Measurements from ENCODE around the gene PTPRN2. TPM values are rescaled to one million over a fixed set of nuclear protein-coding genes. Genes with fewer than 3 reads are reported as not detected.
"Not testable (repeated sequence)": the region's sequence is repeated elsewhere in the genome, so short reads cannot be mapped to it uniquely, and the experiment has no call there.

PTPRN2 gene
- polyA plus RNA-seq, 4 donors = 7.4 to 9.6 (median 8.8) TPM

DNA sequence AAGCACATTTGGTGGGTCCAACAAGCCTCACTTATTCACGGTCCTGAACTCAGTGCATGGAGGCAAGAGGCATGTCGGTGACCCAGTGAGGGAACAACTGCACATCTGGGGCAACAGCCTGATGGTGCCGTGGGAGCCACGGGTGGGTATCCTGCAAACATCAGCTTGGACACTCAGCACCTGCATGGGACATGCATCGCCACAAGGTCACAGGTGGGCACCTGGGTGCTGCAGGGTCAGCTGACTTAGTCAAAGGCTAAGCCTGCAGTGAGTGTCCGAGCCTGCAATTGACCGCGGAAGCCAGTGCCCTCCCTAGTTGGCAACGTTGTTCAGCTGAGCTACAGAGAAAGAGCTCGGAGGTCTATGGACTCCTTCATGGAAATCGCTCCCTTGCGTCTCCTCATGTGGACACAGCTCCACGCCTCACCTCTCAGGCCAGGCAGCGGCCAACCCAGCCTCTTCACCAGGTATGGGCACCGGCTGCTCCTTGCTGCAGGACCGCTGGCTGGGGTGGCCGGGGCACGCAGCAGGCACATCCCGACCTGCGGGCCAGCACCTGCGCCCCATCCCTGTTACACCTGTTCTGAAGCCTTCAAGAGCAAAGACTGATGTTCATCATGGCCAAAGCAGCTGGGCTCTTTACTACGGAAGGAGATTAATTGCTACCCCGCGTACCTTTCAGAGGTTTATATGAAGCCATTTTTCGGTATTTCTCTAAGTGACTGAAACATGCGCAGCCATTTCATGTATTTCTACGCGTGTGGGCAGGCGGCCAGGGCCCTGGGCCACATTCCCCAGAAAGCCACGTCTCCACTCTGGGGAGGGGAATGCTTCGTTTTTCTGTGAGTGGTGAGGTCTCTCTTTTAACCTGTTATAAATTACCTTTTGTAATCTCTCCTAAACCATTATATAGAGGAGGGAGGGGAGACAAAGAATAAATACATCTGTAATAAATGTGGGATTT lies 870.1 kb downstream of the PTPRN2 start:
- DNase-seq (ENCODE audit: low read depth in 4 of 4, low spot score in 3 of 4) = no peak

- DNase-seq (ENCODE audit: low read depth in 4 of 4, low spot score in 3 of 4) = no peak
Observed at GRCh38 chr7:157715938-157716280, 871.7 kb downstream of the PTPRN2 start.

DNA sequence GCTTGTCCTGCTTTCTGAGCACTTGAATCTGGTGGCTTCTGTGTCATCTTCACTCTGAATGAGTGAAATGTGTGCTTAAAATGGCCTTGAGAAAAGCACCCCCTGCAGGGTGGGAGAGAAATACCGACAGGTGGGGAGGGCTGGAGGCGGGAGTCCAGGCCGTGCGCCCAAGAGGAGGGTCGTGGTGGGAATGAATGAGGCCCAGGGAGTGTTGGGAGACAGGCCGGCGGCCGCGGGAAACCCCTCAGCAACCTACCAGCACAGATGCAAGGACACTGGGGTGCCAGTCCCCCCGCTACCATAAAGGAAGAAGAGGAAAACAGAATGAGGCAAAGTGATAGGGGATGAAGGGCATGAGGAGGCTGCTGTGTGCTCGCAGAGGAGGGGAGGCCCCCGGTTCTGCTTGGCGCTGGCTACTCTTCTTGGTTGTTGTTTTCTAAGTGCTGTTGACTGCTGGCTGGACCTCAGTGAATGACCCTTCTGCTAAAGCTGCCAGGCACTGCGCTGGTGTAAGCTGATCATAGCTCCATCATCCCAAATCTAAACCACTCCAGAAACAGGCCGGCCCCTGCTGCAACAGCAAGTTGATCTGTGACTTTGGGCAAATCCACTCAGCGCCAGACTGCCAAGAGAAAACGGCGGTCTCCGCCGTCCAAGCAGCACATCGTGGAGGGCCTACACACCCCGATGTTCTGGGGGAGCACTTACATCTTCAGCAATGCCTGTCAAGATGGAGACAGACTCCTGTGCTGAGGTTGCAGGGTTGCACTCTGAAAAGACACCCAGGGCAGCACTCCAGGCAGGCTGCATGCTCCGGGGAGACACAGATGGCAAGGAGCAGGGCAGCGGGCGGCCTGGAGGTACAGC lies 872.3 kb downstream of the PTPRN2 start:
- DNase-seq (ENCODE audit: low read depth in 4 of 4, low spot score in 3 of 4) = no peak

DNA sequence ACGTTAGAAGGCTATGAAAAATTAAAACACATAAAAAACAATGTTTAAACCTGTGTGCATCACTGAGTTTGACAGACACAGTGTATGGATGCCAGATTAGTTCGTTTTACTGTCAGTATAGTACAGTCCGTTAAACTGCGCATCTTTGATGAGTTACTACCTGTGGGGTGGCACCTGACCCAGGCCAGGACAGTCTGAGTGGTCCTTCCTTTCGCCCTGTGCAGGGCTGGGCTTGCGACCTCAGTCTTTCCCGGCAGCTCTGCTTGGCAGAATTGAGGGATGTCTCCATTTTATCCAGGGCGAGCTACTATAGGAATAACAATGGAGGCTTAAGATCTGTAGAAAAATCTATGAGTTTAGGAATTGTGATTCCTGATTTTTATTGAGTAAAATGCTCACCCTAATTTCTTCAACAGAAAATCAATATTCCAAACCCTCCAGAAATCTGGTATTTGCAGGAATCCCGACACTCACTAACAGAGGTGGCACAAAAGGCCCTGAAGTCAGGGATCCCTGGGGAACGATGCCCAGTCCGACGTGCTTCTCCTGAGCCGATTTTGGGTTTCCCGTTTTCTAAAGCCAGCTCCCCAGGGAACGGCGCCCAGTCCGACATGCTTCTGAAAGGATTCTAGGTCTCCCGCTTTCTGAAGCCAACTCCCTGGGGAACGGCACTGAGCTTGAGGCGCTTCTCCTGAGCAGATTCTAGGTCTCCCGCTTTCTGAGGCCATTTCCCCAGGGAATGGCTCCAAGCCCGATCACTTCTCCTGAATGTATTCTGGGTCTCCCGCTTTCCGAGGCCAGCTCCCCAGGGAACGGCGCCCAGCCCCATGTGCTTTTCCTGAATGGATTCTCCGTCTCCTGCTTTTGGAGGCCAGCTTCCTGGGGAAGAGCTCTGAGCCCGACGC lies 873.2 kb downstream of the PTPRN2 start:
- no peak for DNase-seq (ENCODE audit: low read depth in 4 of 4, low spot score in 3 of 4)

- no peak for DNase-seq (ENCODE audit: low read depth in 4 of 4, low spot score in 3 of 4)
Observed at GRCh38 chr7:157713591-157713990, 874.0 kb downstream of the PTPRN2 start.

DNA sequence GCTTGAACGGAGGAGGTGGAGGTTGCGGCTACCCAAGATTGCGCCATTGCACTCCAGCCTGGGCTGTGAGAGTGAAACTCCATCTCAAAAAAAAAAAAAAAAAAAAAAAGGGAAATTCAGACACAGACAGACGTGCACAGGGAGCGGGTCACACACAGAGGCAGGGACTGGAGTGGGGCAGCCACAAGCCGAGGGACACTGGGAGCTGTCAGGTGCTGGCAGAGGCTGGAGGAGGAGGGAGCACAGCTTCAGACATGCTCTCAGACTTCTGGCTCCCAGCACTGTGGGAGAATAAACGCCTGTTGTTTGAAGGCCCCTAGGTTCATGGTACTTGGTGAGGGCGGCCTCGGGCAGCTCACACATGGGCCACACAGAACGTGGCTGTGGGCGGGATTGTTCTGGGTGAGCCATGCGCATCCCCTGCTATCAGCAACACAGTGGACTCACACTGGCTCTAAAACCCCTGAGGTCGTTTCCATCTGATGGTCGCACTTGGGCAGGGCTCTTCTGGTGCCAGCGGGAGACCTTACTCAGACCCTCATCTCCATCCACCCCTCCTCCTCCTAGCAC lies 874.9 kb downstream of the PTPRN2 start:
- no peak for DNase-seq (ENCODE audit: low read depth in 4 of 4, low spot score in 3 of 4)

GRCh38 chr7:157711353-157711888 lies 876.2 kb downstream of the PTPRN2 start:
- no peak for DNase-seq (ENCODE audit: low read depth in 4 of 4, low spot score in 3 of 4)

DNA sequence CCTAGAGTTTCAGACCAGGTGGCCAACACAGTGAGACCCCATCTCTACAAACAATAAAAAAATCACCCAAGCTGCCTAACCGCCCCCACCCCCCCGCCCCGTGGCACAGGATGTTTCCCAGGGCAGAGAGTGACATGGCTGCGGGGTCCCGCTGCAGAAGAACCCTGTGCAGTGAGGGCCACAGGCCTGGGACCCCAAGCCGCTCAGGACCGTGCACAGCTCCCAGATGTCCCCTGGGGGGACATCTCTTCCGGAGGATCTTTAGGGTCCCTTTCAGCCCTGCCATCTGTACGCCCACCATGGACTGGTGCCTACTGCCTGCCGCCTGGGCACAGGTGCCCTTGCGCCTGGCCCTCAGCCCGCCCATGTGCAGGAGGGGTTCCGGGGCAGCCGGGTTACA lies 877.2 kb downstream of the PTPRN2 start:
- no peak for DNase-seq (ENCODE audit: low read depth in 4 of 4, low spot score in 3 of 4)

DNA sequence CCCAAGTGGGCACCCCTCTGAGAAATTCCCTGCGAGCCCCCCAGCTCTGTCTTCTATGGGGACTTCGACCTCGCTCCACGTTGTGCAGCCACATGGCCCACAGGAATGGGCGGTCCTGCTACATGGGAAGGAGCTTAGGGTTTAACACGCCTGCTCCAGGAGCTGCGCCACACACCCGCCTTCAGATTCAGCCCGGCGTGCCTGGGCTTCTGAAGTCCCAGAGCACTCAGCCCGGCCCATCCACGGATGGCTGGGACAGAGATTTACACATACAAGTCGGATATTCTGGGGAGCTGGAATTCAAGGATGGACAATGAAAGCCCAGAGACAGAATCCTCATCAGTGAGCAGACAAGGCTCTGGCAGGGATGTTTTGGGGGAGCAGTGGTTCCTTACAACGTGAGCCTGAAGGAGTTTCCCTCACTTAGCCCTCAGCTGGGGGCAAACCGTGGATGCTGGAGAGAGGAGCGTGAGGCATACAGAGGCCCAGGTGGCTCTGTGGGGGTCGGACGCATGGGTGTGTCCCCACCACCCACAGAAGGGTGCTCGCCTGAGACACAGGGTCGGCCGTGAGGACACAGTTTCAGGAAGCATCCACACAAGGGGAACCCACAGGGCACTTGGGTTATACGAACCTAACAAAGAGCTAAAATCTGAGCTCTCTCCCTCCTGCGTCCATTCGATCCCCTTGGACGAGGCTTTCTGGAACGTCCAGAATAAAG lies 877.9 kb downstream of the PTPRN2 start:
- no peak for DNase-seq (ENCODE audit: low read depth in 4 of 4, low spot score in 3 of 4)

DNA sequence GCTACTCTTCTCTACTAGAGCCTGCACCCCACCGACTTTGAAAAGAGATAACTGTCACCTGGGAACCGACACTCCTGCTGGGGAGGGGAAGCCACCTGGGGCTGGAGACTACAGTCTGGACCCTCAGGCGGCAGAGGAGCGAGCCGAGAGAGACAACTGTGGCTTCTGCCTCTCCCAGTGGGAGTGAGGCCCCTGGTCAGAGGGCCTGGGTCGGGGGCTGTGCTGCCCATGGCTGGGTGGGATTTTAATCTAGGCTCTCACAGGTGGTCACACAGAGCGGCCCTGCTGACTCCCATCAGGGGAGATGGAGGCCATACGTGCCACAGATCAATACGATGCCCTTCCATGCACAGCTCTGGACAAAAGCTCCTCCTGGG lies 878.7 kb downstream of the PTPRN2 start:
- DNase-seq (ENCODE audit: low read depth in 4 of 4, low spot score in 3 of 4) = no peak

DNA sequence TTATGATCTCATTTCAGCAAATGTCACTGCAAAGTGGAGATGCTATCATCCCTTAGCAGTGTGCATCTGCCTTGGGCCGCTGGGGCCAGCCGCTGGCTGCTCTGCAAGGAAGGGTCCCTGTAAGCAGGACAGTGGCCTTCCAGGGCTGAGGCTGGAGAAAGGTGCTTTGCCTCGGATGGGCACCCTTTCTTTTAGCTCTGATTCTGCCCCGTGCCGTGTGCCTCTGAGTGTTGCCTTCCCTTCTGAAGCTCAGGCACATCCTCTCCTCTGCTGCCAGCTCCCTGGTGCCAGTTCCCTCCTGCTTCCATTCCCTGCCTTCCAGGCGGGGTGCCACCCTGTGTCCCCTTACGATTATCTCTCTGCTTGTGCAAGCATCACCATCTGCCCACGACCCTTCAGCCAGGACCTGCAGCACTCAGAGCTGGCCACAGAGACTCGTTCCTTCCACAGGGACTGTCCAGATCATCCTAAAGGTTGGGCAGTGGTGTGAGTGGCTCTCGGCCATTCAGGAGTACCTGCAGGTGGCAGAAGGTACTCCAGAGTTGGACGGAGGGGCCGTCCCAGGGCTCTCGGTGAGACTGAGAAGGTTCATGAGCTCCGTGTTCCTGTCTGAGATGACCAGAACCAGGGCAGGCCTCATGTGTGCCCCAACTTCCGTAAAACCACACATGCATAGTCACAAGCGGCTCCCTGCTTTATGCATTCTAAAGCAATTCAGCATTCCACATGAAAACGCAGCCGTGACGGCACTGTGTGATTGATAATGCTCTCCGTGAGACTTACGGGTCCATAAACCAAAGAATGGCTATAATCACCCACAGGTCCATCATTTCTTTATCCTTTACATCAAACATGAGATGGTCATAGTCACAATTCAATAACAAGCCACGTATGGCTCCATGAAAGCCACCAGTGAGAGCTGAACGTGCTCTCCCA lies 879.4 kb downstream of the PTPRN2 start:
- no peak for DNase-seq (ENCODE audit: low read depth in 4 of 4, low spot score in 3 of 4)

- no peak for DNase-seq (ENCODE audit: low read depth in 4 of 4, low spot score in 3 of 4)
Observed at GRCh38 chr7:157704365-157704764, 883.3 kb downstream of the PTPRN2 start.

GRCh38 chr7:157703534-157704195 lies 884.0 kb downstream of the PTPRN2 start:
- DNase-seq (ENCODE audit: low read depth in 4 of 4, low spot score in 3 of 4) = no peak

- no peak for DNase-seq (ENCODE audit: low read depth in 4 of 4, low spot score in 3 of 4)
Observed at GRCh38 chr7:157703131-157703530, 884.5 kb downstream of the PTPRN2 start.

- no peak for DNase-seq (ENCODE audit: low read depth in 4 of 4, low spot score in 3 of 4)
Observed at GRCh38 chr7:157702311-157703023, 885.2 kb downstream of the PTPRN2 start.

DNA sequence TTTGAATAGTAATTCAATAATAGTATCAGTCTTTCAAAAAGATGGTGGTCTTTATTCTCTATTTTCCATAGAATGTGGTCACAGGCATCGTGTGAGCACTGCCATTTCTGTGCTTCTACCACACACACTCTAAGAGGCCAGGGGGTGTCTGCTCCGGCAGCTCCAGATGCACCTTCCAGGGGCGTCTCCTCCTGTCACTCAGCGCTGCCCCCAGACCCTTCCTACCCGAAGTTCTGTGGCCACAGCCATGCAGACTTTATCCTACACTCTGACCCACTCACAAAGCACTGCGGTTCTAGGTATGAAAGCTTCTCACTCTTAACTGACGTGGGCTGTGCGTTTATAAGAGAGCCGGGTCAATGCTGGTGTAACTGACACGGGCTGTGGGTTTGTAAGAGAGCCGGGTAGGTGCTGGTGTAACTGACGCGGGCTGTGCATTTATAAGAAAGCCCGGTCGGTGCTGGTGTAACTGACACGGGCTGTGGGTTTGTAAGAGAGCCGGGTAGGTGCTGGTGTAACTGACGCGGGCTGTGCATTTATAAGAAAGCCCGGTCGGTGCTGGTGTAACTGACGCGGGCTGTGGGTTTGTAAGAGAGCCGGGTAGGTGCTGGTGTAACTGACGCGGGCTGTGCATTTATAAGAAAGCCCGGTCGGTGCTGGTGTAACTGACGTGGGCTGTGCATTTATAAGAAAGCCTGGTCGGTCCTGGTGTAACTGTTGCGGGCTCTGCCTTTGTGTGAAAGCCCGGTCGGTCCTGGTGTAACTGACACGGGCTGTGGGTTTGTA lies 886.0 kb downstream of the PTPRN2 start:
- not testable (repeated sequence) for DNase-seq (ENCODE audit: low read depth in 4 of 4, low spot score in 3 of 4)

Data from right renal pelvis (tissue), 4 donors.